Right kidney (tissue), 1 donor: ENCODE results near the gene NT5DC3.

Source experiments
- DNase-seq: peaks from one replicate; pipeline ENCODE4 v3.0.0-alpha.2; 2016

The NT5DC3 gene

DNA sequence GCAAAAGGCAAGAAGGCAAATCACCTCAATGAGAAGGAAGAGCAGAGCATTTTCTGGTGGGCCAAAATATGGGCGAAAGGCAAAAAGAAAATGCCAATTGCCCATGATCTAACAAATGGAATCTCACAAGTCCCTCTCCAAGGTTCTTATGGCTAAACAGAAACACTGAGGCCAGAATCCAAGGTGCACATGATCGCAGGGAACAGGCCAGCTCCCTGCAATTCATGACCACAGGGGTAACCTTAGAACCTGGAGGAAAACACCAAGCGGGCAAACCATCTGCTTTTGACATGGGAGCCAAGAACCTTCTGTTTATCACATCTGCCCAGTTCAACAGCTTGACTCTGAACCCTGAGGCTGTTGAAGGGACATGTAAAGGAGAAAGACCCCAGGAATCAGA, 60.0 kb downstream of the NT5DC3 start:
- no peak for DNase-seq

DNA sequence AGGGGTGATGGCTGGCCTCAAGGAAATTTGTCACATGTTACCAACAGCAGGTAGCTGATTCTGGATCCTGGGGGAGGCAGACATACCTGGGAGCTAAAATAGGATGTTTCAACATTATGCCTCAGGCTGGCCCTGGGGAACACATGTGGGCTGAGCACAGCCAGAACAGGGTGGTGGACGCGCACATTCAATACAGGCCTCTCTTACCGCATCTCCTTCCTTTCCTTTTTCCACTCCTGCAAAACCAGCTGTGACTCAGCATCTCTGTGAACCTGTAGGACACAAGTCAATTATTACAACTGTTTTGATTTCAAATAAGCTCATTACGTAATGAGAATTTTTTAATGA, 61.0 kb downstream of the NT5DC3 start:
- DNase-seq: no peak

GRCh38 chr12:103779410-103780092, 61.5 kb downstream of the NT5DC3 start:
- DNase-seq: no peak

DNA sequence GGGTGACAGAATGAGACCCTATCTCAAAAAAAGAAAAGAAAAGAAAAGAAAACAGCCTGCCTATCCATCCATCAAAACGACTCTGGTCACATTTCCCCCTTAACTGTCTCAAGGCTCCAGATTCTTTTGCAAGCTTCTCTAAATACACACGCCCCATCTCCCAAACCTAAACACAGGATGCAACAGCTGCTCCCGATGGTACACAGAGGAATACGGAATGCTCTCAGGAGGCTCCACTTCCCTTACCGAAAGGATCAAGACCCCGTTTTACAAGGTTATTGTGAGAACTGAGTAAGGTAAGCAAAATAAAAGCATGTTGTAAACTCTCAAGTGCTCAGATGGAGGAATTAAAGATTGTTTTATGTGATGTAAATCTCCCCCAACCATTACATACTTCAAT, 62.3 kb downstream of the NT5DC3 start:
- DNase-seq: no peak

DNA sequence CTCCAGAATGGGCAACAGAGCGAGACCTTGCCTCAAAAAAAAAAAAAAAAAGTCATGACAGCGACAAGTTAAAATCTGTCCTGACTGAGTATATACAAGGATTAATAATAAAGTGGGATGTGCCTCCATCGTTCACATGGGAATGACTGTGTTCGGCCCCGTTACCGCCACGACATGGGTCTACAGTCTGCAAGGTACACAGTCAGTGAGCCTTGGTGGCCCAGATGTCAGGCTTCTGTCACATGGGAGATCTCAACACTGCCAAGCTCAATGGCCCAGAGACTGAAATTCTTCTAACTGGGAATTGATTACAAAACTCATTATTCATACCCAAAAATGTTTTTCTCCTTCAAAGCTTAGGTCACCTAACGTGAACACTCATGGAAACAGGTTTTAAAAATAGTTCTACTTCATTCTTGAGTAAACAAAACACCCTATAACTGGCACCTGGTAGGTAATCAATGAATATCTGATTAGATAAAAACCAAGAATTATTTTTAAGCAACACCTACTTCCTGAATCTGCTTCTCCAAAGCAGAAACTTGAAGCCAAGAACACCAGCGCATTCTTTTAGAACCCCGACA, 66.0 kb downstream of the NT5DC3 start:
- no peak for DNase-seq

- no peak for DNase-seq
These were observed 67.7 kb downstream of the NT5DC3 start for GRCh38 chr12:103773109-103773910.

DNA sequence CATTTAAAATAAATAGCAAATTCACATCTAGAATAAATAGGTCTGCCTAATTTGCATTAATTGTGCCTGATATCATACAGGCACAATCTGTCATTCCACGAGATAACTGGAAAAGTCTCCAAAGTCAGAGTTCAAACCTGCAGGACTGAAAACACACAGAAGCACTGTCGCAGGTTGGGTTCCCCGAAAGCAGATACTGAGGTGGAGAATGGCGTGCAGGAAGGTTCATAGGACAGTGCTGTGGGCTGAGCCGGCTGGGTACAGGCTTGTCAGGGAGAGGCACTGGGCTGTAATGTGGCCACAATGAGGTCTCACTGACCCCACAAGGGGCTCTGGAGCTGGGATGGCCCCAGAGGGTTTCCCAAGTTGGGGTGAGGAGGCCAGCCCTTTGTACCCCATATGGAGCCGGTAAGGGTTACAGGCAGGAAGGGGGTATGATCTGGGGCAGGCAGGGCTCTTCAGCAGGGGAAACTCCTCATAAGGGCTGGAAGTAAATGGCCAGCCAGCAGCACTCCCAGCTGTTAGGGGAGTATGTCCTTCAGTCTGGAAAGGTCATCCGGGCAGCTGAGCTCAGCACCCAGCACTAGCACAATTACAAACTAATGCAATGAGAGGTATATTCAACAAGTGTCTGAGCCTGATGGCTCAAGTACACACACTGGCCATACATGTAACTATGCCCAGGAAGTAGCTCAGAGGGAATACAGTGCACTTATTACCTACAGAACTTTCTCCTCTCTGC, 68.5 kb downstream of the NT5DC3 start:
- DNase-seq: no peak

GRCh38 chr12:103771466-103771865, 69.6 kb downstream of the NT5DC3 start:
- no peak for DNase-seq

DNA sequence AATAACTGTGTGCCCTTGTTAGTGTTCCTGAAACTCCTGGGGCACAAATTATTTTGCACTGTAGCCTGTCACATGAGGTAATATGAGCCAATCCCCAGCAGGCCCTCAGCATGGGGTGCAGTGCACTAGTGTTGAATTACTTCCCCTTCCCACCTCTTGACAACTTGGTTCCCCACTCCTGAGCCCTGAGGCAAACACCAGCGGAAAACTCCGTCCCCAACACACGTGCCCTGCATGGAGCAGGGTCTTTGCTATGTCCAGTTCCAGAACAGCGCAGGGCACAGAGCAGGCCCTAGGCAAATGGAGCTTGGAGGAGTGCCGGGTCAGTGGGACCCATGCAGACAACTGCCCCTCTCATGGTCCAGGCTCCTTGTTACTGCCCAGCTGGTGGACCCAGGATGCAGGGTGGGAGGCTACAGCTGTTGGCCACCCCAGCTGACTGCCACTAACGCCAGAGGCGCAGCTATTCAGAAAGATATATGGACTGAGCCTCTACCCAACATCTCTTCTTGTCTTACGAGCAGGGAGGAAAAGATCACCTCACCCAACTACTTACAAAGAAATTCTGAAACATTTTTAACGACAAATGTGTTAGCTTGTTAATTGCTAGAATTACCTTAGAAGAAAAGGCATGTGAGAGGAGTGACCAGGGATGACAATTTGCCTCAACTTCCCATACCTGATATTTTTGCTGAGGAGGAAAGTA, 71.6 kb downstream of the NT5DC3 start:
- no peak for DNase-seq

DNA sequence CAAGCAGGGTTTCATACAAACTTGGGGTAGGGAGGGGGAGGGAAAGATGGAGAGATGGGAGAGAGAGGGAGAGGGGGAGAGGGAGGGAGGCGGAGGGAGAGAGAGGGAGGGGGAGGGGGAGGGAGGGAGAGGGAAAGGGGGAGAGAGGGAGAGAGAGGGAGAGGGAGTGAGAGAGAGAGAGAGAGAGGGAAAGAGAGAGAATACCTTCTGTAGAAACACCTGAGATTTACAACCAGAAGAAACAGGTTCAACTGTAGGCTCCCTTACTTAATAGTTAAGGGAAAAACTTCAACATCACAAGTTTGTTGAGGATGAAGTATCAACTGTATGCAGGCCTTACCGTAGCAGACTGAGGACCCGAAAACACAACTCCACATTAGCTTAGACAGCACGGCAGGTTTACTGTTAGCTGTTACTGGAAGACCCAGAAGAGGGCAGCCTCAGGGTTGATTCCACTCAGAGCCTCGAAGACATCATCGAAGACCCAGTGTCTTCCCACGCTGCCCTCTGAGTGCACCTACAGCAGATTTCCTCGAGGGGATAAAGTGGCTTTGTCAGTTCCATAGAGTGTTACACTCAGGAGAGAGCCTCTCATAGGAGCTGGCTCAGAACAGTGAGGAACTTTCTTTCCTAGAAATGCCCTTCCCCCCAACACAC, 72.4 kb downstream of the NT5DC3 start:
- no peak for DNase-seq

- no peak for DNase-seq
These were observed 75.0 kb downstream of the NT5DC3 start for GRCh38 chr12:103766028-103766427.

GRCh38 chr12:103765322-103765721, 75.7 kb downstream of the NT5DC3 start:
- no peak for DNase-seq

DNA sequence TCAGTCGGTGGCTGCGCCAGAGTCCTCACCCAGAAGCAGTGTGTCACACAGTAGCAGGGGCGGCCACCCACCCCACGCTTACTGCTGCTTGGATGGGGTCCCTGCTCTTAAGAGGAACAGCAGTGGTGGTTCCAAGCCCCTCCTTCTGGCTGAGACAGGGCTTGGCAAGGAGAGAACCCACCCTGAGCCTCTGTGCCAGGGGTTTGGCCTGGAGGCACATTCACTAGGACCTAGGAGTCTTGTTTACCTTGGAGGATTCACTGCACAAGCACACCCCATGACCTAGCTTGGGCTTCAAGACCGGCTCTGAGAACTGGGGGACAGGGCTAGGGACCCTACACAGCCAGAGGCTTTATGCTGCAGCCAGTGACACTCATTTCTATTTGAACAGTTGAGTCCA, 78.6 kb downstream of the NT5DC3 start:
- no peak for DNase-seq

DNA sequence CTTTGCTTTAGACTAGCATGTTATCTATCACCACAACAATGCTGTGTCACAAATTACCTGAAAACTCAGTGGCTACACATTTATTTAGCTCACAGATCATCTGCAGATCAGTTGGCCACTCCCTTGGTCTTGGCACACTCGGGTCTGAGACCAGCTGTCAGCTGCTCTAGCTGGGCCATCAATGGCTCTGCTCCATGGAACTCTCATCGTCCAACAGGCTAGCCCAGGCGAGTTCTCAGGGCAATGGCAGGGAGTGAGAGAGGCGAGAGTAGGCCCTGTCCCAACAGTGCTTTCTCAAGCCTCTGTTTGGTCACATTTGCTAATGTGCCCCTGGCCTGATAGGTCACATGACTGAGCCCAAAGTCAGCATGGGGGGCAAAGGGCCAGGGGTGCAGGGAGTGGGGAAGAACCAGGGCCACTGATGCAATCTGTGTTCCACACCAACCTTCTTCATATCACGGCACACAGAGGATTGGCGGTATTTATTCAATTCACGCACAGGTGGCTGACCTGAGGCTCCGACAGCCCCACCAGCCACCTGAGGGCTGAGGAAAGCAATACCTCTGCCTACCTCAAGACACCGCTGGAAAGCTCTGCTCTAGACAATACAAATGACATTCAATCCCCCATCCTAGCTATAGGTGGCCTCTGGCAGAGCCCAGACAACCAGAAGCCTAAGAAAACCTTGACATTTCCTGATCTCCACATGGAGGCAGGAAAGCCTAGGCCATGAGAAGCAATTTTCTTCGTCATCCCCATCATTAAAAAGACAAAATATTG, 82.5 kb downstream of the NT5DC3 start:
- no peak for DNase-seq

DNA sequence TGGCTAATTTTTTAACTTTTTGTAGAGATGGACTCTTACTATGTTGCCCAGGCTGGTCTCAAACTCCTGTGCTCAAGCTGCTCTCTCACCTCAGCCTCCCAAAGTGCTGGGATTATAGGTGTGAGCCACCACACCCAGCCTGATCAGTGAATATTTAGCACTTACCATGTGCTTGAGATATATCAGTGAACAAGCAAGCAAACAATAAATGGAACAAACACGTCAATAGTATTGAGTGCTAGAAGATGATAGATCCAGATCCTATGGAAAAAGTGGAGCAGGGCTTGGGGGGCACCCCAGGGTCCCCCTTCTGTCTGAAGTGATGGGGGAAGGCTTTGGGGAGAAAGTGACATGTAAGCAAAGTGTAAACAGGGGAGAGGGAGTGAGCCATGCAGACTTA, 83.8 kb downstream of the NT5DC3 start:
- no peak for DNase-seq

DNA sequence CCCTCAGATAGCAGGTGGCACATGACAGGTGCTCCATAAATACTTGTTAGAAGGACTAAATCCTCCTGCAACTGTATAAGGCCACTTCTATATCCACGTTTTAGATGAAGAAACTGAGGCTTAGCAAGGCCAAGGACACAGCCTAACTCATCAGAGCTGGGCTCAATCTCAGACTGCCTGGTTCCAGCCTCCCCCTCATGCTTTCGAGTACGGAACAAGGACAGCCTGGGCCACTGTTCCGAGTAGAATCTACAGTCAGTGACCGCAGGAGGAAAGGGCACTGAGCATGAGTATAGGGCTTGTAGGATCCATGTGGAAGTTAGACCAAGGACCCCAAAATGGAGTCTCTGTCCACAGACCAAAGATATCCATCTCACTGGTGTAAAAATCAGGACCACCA, 84.6 kb downstream of the NT5DC3 start:
- DNase-seq: no peak

DNA sequence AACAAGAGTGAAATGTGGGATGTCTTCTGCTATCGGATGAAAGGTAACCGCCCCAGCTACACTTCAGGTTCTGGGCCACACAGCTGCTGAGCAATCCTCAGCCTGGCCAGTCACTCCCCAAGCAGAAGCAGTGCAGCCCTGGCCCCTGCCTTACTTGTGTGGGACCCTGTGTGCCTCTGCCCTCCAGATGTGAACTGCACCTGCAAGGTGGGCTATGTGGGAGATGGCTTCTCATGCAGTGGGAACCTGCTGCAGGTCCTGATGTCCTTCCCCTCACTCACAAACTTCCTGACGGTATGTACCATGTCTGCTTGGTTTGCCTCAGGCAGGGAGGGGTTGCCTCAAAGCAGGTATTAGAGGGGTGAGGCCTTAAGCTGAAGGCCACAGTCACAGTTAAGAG, 85.6 kb downstream of the NT5DC3 start:
- no peak for DNase-seq

DNA sequence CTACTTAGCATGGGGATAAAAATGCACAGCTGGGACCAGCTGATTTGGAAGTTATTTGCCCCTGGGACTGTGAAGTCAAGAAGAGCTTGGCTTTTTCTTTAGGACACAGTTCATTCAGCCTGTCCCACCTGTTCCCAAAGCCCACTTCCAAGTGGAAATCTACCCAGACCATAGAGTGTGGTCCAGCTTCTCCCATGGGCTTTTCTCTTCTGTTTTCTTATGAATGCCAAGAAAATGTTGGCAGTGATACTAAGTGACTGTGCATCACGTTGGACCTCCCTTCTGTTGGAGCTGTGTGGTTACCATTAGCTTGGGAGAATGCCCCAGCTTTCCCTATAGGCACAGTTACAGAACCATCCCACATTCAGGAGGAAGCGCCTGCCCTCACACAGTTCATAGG, 89.4 kb downstream of the NT5DC3 start:
- DNase-seq: no peak

DNA sequence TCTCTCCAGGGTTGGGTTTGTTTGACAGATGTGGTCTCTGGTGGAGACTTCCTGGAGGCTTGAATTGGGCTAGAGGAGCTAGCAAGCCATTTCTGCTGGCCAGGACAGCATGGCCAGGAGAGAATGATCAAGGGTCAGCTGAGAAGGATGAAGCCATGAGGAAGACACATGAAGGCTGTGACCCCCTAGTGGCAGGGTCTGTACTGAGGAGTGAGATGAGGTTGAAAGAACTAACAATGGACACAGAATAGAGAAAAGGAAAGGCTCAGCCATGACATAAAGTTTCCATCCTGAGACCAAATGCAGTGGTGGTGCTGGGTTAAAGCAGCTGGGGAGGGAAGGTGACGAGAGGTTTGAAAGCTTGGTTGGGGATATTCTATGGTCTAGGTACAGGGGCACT, 89.9 kb downstream of the NT5DC3 start:
- DNase-seq: no peak

GRCh38 chr12:103748875-103749274, 92.2 kb downstream of the NT5DC3 start:
- no peak for DNase-seq

DNA sequence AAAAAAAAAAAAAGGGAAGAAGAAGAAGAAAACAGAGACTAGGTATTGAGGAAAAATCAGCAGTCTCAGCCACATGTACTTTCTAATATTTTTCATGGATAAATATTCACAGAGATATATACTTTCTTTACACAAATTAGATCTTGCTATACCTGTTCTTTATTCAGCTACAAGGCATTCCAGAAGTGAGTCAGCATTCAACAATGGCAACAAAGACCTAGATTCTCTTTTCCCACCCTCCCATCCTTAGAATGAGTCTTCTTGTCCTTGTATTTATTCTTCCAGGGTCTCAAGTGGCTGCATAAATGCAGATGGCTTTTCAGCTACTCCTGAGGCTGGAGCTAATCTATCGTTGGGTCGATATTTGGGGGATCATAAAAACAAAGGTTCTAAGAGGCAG, 93.0 kb downstream of the NT5DC3 start:
- no peak for DNase-seq
